SK-N-SH treated with all-trans-retinoic acid at 6 μM for 48 hours (cell line): ENCODE data around the gene HIVEP3.

ENCODE experiments used
- ARNTL ChIP-seq: fragments of 450-650 bp; formaldehyde crosslinking; IDR thresholded peaks from 2 replicates; pipeline ENCODE4 v1.5.0; 2020; ENCODE audit warnings: low read depth, mild to moderate bottlenecking, moderate library complexity, borderline replicate concordance
- BACH2 ChIP-seq: fragments of 250-450 bp; sonication (Bioruptor Pico); IDR thresholded peaks from 2 replicates; pipeline ENCODE4 v1.9.0; 2021; ENCODE audit warnings: mild to moderate bottlenecking, borderline replicate concordance
- CREB5 ChIP-seq: fragments of 250-450 bp; sonication (Bioruptor Pico); IDR thresholded peaks from 2 replicates; pipeline ENCODE4 v1.5.1; 2020; ENCODE audit warnings: low read depth, mild to moderate bottlenecking, moderate library complexity
- CSDC2 ChIP-seq: fragments of 250-450 bp; sonication (Bioruptor Pico); IDR thresholded peaks from 2 replicates; pipeline ENCODE4 v1.5.0; 2020; ENCODE audit warnings: mild to moderate bottlenecking, moderate library complexity
- OSR1 ChIP-seq: fragments of 250-450 bp; sonication (Bioruptor Pico); IDR thresholded peaks from 2 replicates; pipeline ENCODE4 v1.8.0; 2022; ENCODE audit warnings: moderate library complexity, mild to moderate bottlenecking, inconsistent platforms
- PATZ1 ChIP-seq: fragments of 250-450 bp; sonication (Bioruptor Pico); IDR thresholded peaks from 2 replicates; pipeline ENCODE4 v1.8.0; 2020; ENCODE audit warnings: mild to moderate bottlenecking, moderate library complexity, borderline replicate concordance
- PPARA ChIP-seq: fragments of 250-450 bp; sonication (Bioruptor Pico); IDR thresholded peaks from 2 replicates; pipeline ENCODE4 v1.5.0; 2020; ENCODE audit warnings: mild to moderate bottlenecking, borderline replicate concordance
- RARB ChIP-seq: fragments of 250-450 bp; sonication (Bioruptor Pico); IDR thresholded peaks from 2 replicates; pipeline ENCODE4 v1.8.0; 2021; ENCODE audit warnings: mild to moderate bottlenecking, moderate library complexity
- SNAI2 ChIP-seq: fragments of 250-450 bp; sonication (Bioruptor Pico); IDR thresholded peaks from 2 replicates; pipeline ENCODE4 v1.5.0; 2020; ENCODE audit warnings: mild to moderate bottlenecking, moderate library complexity
- TCF4 ChIP-seq: fragments of 250-450 bp; sonication (Bioruptor Pico); IDR thresholded peaks from 2 replicates; pipeline ENCODE4 v1.8.0; 2021; ENCODE audit warnings: mild to moderate bottlenecking, moderate library complexity, borderline replicate concordance
- TOX ChIP-seq: fragments of 250-450 bp; sonication (Bioruptor Pico); IDR thresholded peaks from 2 replicates; pipeline ENCODE4 v1.8.0; 2021; ENCODE audit warnings: mild to moderate bottlenecking, moderate library complexity, borderline replicate concordance
- ZFP3 ChIP-seq: fragments of 250-450 bp; sonication (Bioruptor Pico); IDR thresholded peaks from 2 replicates; pipeline ENCODE4 v1.5.0; 2020; ENCODE audit warnings: mild to moderate bottlenecking, moderate library complexity
- ZFP30 ChIP-seq: fragments of 450-650 bp; formaldehyde crosslinking; IDR thresholded peaks from 2 replicates; pipeline ENCODE4 v1.5.0; 2022; ENCODE audit warnings: mild to moderate bottlenecking, moderate library complexity

DNA sequence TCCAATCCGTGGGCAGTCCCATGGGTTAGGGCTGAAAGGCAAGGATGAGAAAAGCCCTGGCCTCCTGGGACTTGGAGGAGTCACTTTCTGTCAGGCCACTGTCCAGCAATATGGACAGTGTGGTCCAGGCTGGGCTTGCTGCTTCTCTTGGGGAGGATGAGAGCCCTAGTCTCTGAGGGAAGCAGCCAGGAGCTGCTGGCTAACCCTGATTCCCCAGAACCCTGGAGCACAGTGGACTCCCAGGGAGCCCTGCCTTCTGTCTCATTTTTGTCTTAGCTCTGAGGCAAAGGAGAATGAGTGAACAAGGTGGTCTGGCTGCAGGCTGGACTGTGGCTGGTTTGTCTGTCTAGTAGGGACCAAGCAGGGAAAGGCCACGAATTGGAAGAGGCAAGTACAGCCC lies 410.4 kb downstream of the HIVEP3 start:
- no peak for TF ChIP-seq CSDC2 (CRISPR knock-in tag)
- no peak for TF ChIP-seq PATZ1
- no peak for TF ChIP-seq ARNTL (CRISPR knock-in tag)
- TF ChIP-seq ZFP30: no peak
- TF ChIP-seq OSR1 (CRISPR knock-in tag): no peak
- no peak for TF ChIP-seq CREB5 (CRISPR knock-in tag)
- TF ChIP-seq PPARA (CRISPR knock-in tag): no peak
- no peak for TF ChIP-seq SNAI2 (CRISPR knock-in tag)
- no peak for TF ChIP-seq RARB (CRISPR knock-in tag)
- no peak for TF ChIP-seq BACH2 (CRISPR knock-in tag)
- TF ChIP-seq ZFP3 (CRISPR knock-in tag): no peak
- no peak for TF ChIP-seq TCF4 (CRISPR knock-in tag)
- TF ChIP-seq TOX (CRISPR knock-in tag): no peak
